Stimulated activated CD4-positive, alpha-beta T cell treated with anti-CD3 and anti-CD28 coated beads, TNF-alpha, amount 100 ng/mL, for 1 hour (primary cell): ENCODE measurements around the gene LIPE.
"Not testable (repeated sequence)": the region's sequence is repeated elsewhere in the genome, so short reads cannot be mapped to it uniquely, and the experiment has no call there.

Source experiments
- DNase-seq, 3 donors: peaks; one replicate each; pipeline ENCODE4 v3.0.0-alpha.2; 2020; ENCODE audit warnings: low read depth in 3 of 3, low spot score in 1 of 3

The LIPE gene

GRCh38 chr19:42427313-42427712, at the start of gene LIPE:
LIPE (minus strand) TSS chr19:42427388; CDS start chr19:42427149, 239 bp downstream.
- no peak for DNase-seq

GRCh38 chr19:42475366-42475765, 48.2 kb upstream of the LIPE start:
- DNase-seq, result no peak

- no peak for DNase-seq
Measured at GRCh38 chr19:42474743-42475142, 47.6 kb upstream of the LIPE start.

- DNase-seq, result no peak
Measured at GRCh38 chr19:42473686-42474085, 46.5 kb upstream of the LIPE start.

GRCh38 chr19:42472402-42473147, 45.4 kb upstream of the LIPE start:
- no peak for DNase-seq

GRCh38 chr19:42471554-42472249, 44.5 kb upstream of the LIPE start:
- DNase-seq, result no peak

GRCh38 chr19:42469311-42470235, 42.4 kb upstream of the LIPE start:
- DNase-seq, result no peak

- DNase-seq, result no peak
Measured at GRCh38 chr19:42468273-42468796, 41.1 kb upstream of the LIPE start.

- no peak for DNase-seq
Measured at GRCh38 chr19:42467183-42467760, 40.1 kb upstream of the LIPE start.

GRCh38 chr19:42466521-42467182, 39.5 kb upstream of the LIPE start:
- no peak for DNase-seq

- DNase-seq, result no peak
Measured at GRCh38 chr19:42465827-42466280, 38.7 kb upstream of the LIPE start.

- DNase-seq, result no peak
Measured at GRCh38 chr19:42461700-42462324, 34.6 kb upstream of the LIPE start.

- not testable (repeated sequence) for DNase-seq
Measured at GRCh38 chr19:42461231-42461630, 34.0 kb upstream of the LIPE start.

GRCh38 chr19:42459926-42460325, 32.7 kb upstream of the LIPE start:
- no peak for DNase-seq

GRCh38 chr19:42455621-42456081, 28.5 kb upstream of the LIPE start:
- DNase-seq, result no peak

GRCh38 chr19:42455086-42455485, 27.9 kb upstream of the LIPE start:
- no peak for DNase-seq

GRCh38 chr19:42452590-42452989, 25.4 kb upstream of the LIPE start:
- no peak for DNase-seq

GRCh38 chr19:42450314-42450934, 23.2 kb upstream of the LIPE start:
- peak; percentile 45 to 55 (median 52) for DNase-seq

- DNase-seq, result not testable (repeated sequence)
Measured at GRCh38 chr19:42448306-42448705, 21.1 kb upstream of the LIPE start.
